SU-DHL-6 (cell line): ENCODE results near the gene RASGRF2.

ENCODE experiments used
- CTCF ChIP-seq: fragments of 200-600 bp; sonication (generic); IDR thresholded peaks from one replicate; pipeline ENCODE4 v1.5.1; 2017; ENCODE audit warnings: antibody characterized with exemption, mild to moderate bottlenecking, low read length, moderate library complexity; ENCODE audit not compliant: insufficient read depth, poor library complexity, severe bottlenecking
- EZH2phosphoT487 ChIP-seq: fragments of 200-600 bp; sonication (generic), shearing (Covaris generic); conservative IDR thresholded peaks from 2 replicates; pipeline ENCODE4 v1.6.1; 2018; ENCODE audit warnings: mild to moderate bottlenecking, antibody characterized with exemption, low read length, moderate library complexity, mixed read lengths

GRCh38 chr5:81069990-81070389 lies 109.8 kb downstream of the RASGRF2 start:
- TF ChIP-seq EZH2phosphoT487, result no peak
- no peak for TF ChIP-seq CTCF
